ENCODE data around the gene AFF4. TPM values are rescaled to one million over a fixed set of nuclear protein-coding genes. Genes with fewer than 3 reads are reported as not detected.

AFF4 gene
- total RNA-seq, 1 donor, result 83.2 TPM

DNA sequence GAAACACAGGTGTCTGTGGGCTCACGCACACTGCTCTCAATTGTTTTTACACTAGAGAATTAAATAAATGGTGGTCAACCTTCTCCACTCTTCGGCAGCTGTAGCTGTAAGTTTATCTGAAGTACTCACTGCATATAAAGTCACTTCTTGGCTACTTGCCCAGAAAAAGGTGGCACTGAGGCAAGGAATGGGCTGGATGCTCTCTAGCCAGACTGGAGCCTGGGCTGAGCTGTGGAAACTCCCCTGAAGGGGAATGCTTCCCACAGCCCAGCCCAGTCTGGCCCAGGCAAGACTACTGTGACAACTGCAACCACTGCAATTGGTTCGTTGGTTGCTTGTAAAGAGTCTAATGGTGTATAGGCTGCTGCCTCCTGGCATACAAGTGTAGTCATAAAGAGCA lies 85.5 kb downstream of the AFF4 start:
- Histone ChIP-seq H4K20me1 (ENCODE audit: insufficient read depth, low read length) (peaks cover 25% of the 10 kb centered on the region), H3K79me2 (ENCODE audit: insufficient read depth, low read length) (peaks cover 9% of the 10 kb centered on the region), H3K4me3 (ENCODE audit: insufficient read depth, low read length) (no peak overlapping the region), H3K4me1 (ENCODE audit: insufficient read depth, low read length) (peaks cover 22% of the 10 kb centered on the region), H3K36me3 (ENCODE audit: insufficient read depth, low read length) (peaks cover 69% of the 10 kb centered on the region), H3K27me3 (ENCODE audit: insufficient read depth, low read length) (no peaks in the 10 kb centered on the region), H3K4me2 (ENCODE audit: insufficient read depth, low read length) (no peak overlapping the region), H3K27ac (ENCODE audit: low read depth, low read length) (peak overlapping the region; percentile 7), H2AFZ (ENCODE audit: low read length) (no peak overlapping the region), H3K9me3 (ENCODE audit: low read depth, low read length) (no peaks in the 10 kb centered on the region)
- no peak for DNase-seq (ENCODE audit: insufficient read length, low spot score, missing footprints)
- no peak for TF ChIP-seq CTCF (IDR thresholded peaks at IDR 0.05; ENCODE audit: extremely low read depth, low read depth, low read length)

- no peaks in the 10 kb centered on the region for H3K27me3 ChIP-seq (ENCODE audit: insufficient read depth, low read length)
- H3K36me3 ChIP-seq (ENCODE audit: insufficient read depth, low read length), result peaks cover 69% of the 10 kb centered on the region
- H3K9me3 ChIP-seq (ENCODE audit: low read depth, low read length), result no peaks in the 10 kb centered on the region
- no peak overlapping the region for H3K4me3 ChIP-seq (ENCODE audit: insufficient read depth, low read length)
- peaks cover 23% of the 10 kb centered on the region for H3K4me1 ChIP-seq (ENCODE audit: insufficient read depth, low read length)
- H3K27ac ChIP-seq (ENCODE audit: low read depth, low read length), result no peak overlapping the region
- TF ChIP-seq CTCF (IDR thresholded peaks at IDR 0.05; ENCODE audit: extremely low read depth, low read depth, low read length), result no peak
- no peak for DNase-seq (ENCODE audit: insufficient read length, low spot score, missing footprints)
- no peak overlapping the region for H3K4me2 ChIP-seq (ENCODE audit: insufficient read depth, low read length)
- peaks cover 25% of the 10 kb centered on the region for H4K20me1 ChIP-seq (ENCODE audit: insufficient read depth, low read length)
- H3K79me2 ChIP-seq (ENCODE audit: insufficient read depth, low read length), result peaks cover 9% of the 10 kb centered on the region
- H2AFZ ChIP-seq (ENCODE audit: low read length), result no peak overlapping the region
Measured at GRCh38 chr5:132877466-132877865, 86.0 kb downstream of the AFF4 start.

DNA sequence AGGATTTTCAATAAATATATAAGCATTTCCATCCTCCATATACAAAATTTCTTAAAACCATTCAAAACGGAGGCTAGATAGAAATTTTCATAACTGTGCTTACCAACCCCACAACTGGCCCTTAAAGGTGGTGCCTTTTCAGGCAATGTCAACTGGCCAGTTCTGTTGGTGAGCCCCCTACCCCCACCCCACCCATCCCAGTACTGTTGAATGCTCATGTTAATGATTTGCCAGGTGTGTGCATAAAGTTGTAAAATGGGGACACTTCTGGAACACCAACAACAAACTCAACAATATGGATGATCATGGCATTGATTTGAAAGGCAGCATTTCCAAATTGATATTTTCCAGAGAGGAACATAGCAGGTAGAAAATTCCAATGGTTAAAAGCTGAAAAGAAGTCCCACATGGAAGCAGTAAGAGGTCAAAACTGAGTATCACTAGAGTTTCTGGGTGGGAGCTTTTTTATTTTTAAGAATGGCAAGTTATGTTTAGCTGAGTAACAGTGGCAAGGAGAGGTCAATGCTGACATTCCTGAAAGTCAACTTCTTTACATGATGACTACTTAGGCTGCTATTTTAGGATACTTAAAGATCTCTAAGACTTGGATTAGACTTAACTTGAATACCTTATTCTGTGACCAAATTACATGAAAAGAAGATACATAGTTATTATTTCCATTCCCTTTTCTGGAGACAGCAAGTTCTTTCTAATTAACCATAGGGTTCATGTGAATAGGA lies 87.2 kb downstream of the AFF4 start:
- TF ChIP-seq CTCF (IDR thresholded peaks at IDR 0.05; ENCODE audit: extremely low read depth, low read depth, low read length), result no peak
- H2AFZ ChIP-seq (ENCODE audit: low read length), result no peak overlapping the region
- peaks cover 67% of the 10 kb centered on the region for H3K36me3 ChIP-seq (ENCODE audit: insufficient read depth, low read length)
- peak overlapping the region; percentile 34 for H3K27ac ChIP-seq (ENCODE audit: low read depth, low read length)
- no peak overlapping the region for H3K4me2 ChIP-seq (ENCODE audit: insufficient read depth, low read length)
- DNase-seq (ENCODE audit: insufficient read length, low spot score, missing footprints), result no peak
- H3K79me2 ChIP-seq (ENCODE audit: insufficient read depth, low read length), result peaks cover 9% of the 10 kb centered on the region
- H3K4me3 ChIP-seq (ENCODE audit: insufficient read depth, low read length), result no peak overlapping the region
- H3K4me1 ChIP-seq (ENCODE audit: insufficient read depth, low read length), result peaks cover 31% of the 10 kb centered on the region
- H3K27me3 ChIP-seq (ENCODE audit: insufficient read depth, low read length), result no peaks in the 10 kb centered on the region
- H3K9me3 ChIP-seq (ENCODE audit: low read depth, low read length), result no peaks in the 10 kb centered on the region
- peaks cover 23% of the 10 kb centered on the region for H4K20me1 ChIP-seq (ENCODE audit: insufficient read depth, low read length)

DNA sequence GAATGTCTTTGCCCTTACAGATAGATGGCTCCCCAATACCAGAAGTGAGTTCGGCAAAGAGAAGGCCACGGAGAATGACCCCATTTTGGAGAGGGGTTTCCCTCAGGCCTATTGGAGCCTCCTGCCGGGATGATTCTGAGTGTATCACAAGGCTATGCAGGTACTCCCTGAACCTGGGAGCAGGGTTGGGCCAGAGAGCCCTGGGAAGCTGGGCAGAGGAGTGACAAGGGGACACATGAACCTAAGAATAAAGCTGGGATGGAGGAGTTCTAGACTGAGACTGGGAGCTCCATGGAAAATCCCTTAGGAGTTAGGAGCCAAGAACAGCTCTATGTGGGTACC lies 89.5 kb downstream of the AFF4 start:
- H3K27ac ChIP-seq (ENCODE audit: low read depth, low read length), result no peak overlapping the region
- H3K4me3 ChIP-seq (ENCODE audit: insufficient read depth, low read length), result no peak overlapping the region
- H3K9me3 ChIP-seq (ENCODE audit: low read depth, low read length), result no peaks in the 10 kb centered on the region
- peaks cover 23% of the 10 kb centered on the region for H4K20me1 ChIP-seq (ENCODE audit: insufficient read depth, low read length)
- H2AFZ ChIP-seq (ENCODE audit: low read length), result no peak overlapping the region
- DNase-seq (ENCODE audit: insufficient read length, low spot score, missing footprints), result no peak
- H3K27me3 ChIP-seq (ENCODE audit: insufficient read depth, low read length), result no peaks in the 10 kb centered on the region
- H3K79me2 ChIP-seq (ENCODE audit: insufficient read depth, low read length), result peaks cover 3% of the 10 kb centered on the region
- TF ChIP-seq CTCF (IDR thresholded peaks at IDR 0.05; ENCODE audit: extremely low read depth, low read depth, low read length), result no peak
- peaks cover 55% of the 10 kb centered on the region for H3K36me3 ChIP-seq (ENCODE audit: insufficient read depth, low read length)
- H3K4me2 ChIP-seq (ENCODE audit: insufficient read depth, low read length), result no peak overlapping the region
- H3K4me1 ChIP-seq (ENCODE audit: insufficient read depth, low read length), result peaks cover 31% of the 10 kb centered on the region

All from osteoblast (primary cell).